ENCODE results near the gene PFN3.

Gene PFN3

GRCh38 chr5:177387405-177387804, 13.1 kb downstream of the PFN3 start:
- TF ChIP-seq, protein P1, sequence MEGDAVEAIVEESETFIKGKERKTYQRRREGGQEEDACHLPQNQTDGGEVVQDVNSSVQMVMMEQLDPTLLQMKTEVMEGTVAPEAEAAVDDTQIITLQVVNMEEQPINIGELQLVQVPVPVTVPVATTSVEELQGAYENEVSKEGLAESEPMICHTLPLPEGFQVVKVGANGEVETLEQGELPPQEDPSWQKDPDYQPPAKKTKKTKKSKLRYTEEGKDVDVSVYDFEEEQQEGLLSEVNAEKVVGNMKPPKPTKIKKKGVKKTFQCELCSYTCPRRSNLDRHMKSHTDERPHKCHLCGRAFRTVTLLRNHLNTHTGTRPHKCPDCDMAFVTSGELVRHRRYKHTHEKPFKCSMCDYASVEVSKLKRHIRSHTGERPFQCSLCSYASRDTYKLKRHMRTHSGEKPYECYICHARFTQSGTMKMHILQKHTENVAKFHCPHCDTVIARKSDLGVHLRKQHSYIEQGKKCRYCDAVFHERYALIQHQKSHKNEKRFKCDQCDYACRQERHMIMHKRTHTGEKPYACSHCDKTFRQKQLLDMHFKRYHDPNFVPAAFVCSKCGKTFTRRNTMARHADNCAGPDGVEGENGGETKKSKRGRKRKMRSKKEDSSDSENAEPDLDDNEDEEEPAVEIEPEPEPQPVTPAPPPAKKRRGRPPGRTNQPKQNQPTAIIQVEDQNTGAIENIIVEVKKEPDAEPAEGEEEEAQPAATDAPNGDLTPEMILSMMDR (IDR thresholded peaks at IDR 0.05; ENCODE audit: borderline replicate concordance, control extremely low read depth, extremely low read depth, insufficient read depth, missing control alignments) = no peak
- no peak for DNase-seq (ENCODE audit: low spot score)
- in situ Hi-C loops (cut with MboI; ENCODE audit: low sequenced_read_pairs, unreplicated experiment) = no loop called here

DNA sequence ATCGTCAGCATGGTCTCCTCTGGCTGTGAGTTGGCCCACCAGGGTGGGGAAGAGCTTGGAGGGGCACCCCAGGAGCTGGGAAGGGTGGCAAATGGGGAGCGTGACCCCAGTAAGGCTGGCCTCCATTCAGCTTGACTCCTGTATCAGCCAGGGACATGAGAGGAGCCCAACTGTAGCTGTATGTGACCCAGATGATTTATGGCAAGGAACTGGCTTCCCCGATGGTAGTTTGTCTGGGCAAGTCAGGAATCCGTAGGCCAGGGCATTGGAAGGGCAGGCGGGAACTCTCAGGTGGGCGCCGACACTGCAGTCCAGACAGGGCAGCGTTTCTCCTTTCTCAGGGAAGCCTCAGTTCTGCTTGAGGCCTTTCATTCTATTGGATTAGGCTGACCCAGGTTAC, 13.9 kb downstream of the PFN3 start:
- DNase-seq (ENCODE audit: low spot score) = no peak
- TF ChIP-seq, protein P1 (IDR thresholded peaks at IDR 0.05; ENCODE audit: borderline replicate concordance, control extremely low read depth, extremely low read depth, insufficient read depth, missing control alignments) = no peak
- in situ Hi-C loops (cut with MboI; ENCODE audit: low sequenced_read_pairs, unreplicated experiment) = no loop called here

GRCh38 chr5:177385720-177386119, 14.7 kb downstream of the PFN3 start:
- no peak for DNase-seq (ENCODE audit: low spot score)
- in situ Hi-C loops (cut with MboI; ENCODE audit: low sequenced_read_pairs, unreplicated experiment) = no loop called here
- TF ChIP-seq, protein P1 (IDR thresholded peaks at IDR 0.05; ENCODE audit: borderline replicate concordance, control extremely low read depth, extremely low read depth, insufficient read depth, missing control alignments) = no peak

DNA sequence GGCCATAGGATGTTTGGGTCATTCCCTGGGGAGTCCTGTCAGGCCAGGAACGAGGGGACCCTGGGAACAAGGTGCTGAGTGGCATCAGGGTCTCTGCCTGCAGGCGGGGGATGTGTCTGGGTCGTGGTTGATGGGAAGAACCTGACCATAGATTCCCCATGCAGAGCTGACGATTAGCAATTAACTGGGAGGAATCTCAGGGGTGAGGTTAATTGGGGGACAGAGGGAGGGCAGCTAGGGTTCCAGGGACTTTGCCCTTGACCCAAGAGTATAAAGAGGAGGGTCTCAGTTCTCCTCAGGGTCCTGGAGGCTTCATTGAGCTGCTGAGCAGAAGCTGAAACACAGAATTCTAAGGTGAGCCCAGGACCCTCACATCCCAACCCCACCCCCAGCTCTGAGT, 16.3 kb downstream of the PFN3 start, which contains the start of gene SLC34A1:
Gene SLC34A1 (plus strand): TSS at position 301 of the 400 bp plus-strand sequence. CDS start 1,308 bp downstream, outside the sequence.
- DNase-seq (ENCODE audit: low spot score) = no peak
- TF ChIP-seq, protein P1 (IDR thresholded peaks at IDR 0.05; ENCODE audit: borderline replicate concordance, control extremely low read depth, extremely low read depth, insufficient read depth, missing control alignments) = no peak
- in situ Hi-C loops (cut with MboI; ENCODE audit: low sequenced_read_pairs, unreplicated experiment) = no loop called here

GRCh38 chr5:177383181-177383580, 17.3 kb downstream of the PFN3 start:
- DNase-seq (ENCODE audit: low spot score) = no peak
- in situ Hi-C loops (cut with MboI; ENCODE audit: low sequenced_read_pairs, unreplicated experiment) = no loop called here

GRCh38 chr5:177382423-177383029, 17.9 kb downstream of the PFN3 start:
- in situ Hi-C loops (cut with MboI; ENCODE audit: low sequenced_read_pairs, unreplicated experiment) = no loop called here
- TF ChIP-seq, protein P1 (IDR thresholded peaks at IDR 0.05; ENCODE audit: borderline replicate concordance, control extremely low read depth, extremely low read depth, insufficient read depth, missing control alignments) = no peak
- no peak for DNase-seq (ENCODE audit: low spot score)

More at GRCh38 chr5:177383181-177383580, 17.3 kb downstream of the PFN3 start:
- TF ChIP-seq, protein P1 (IDR thresholded peaks at IDR 0.05; ENCODE audit: borderline replicate concordance, control extremely low read depth, extremely low read depth, insufficient read depth, missing control alignments) = no peak
